Loucy (cell line): ENCODE measurements around the gene LRRC43.

Source experiments
- H2AFZ ChIP-seq: fragments of 200-600 bp; sonication (generic); 2 replicates; pipeline ENCODE4 v1.6.0; 2016; ENCODE audit warnings: antibody characterized with exemption, mild to moderate bottlenecking, low read length, moderate library complexity
- H3F3A ChIP-seq: fragments of 200-600 bp; 2 replicates; pipeline ENCODE4 v1.6.0; 2016; ENCODE audit warnings: antibody characterized with exemption, low read depth, mild to moderate bottlenecking
- H3K27me3 ChIP-seq: fragments of 200-600 bp; sonication (generic); 2 replicates; pipeline ENCODE4 v1.6.1; 2014; ENCODE audit warnings: low read length, mild to moderate bottlenecking; ENCODE audit not compliant: insufficient read depth, poor library complexity, severe bottlenecking
- H3K36me3 ChIP-seq: fragments of 200-600 bp; sonication (generic); 2 replicates; pipeline ENCODE4 v1.6.1; 2016; ENCODE audit warnings: low read length; ENCODE audit not compliant: insufficient read depth
- H3K4me1 ChIP-seq: fragments of 200-600 bp; sonication (generic); 2 replicates; pipeline ENCODE4 v1.5.1; 2014; ENCODE audit warnings: low read length, mild to moderate bottlenecking; ENCODE audit not compliant: insufficient read depth, poor library complexity, severe bottlenecking
- H3K4me2 ChIP-seq: fragments of 200-600 bp; sonication (generic); 2 replicates; pipeline ENCODE4 v1.6.0; 2014; ENCODE audit warnings: antibody characterized with exemption, low read length, low read depth, mild to moderate bottlenecking; ENCODE audit not compliant: poor library complexity, severe bottlenecking
- H3K4me3 ChIP-seq: fragments of 200-600 bp; sonication (generic); 2 replicates; pipeline ENCODE4 v1.5.1; 2014; ENCODE audit warnings: low read length, mild to moderate bottlenecking, mixed read lengths; ENCODE audit not compliant: poor library complexity, severe bottlenecking
- H3K79me2 ChIP-seq: fragments of 200-600 bp; sonication (generic); 2 replicates; pipeline ENCODE4 v1.6.1; 2014; ENCODE audit warnings: low read length; ENCODE audit not compliant: insufficient read depth
- H3K9ac ChIP-seq: fragments of 200-600 bp; sonication (generic); 2 replicates; pipeline ENCODE4 v1.6.0; 2014; ENCODE audit warnings: mild to moderate bottlenecking, low read depth, low read length, moderate library complexity; ENCODE audit not compliant: poor library complexity, severe bottlenecking
- H3K9me2 ChIP-seq: fragments of 200-600 bp; sonication (generic); replicated peaks from 2 replicates; pipeline ENCODE4 v1.6.1; 2016; ENCODE audit warnings: low read depth, low read length, mixed read lengths
- H3K9me3 ChIP-seq: fragments of 200-600 bp; sonication (generic); 2 replicates; pipeline ENCODE4 v1.6.1; 2014; ENCODE audit warnings: mild to moderate bottlenecking, antibody characterized with exemption, low read length, low read depth; ENCODE audit not compliant: insufficient read depth
- H4K20me1 ChIP-seq: fragments of 200-600 bp; sonication (generic); 2 replicates; pipeline ENCODE4 v1.6.0; 2014; ENCODE audit warnings: antibody characterized with exemption, low read length, mild to moderate bottlenecking; ENCODE audit not compliant: insufficient read depth, poor library complexity, severe bottlenecking
- CTCF ChIP-seq: fragments of 200-600 bp; sonication (generic); conservative IDR thresholded peaks from 2 replicates; pipeline ENCODE4 v1.5.1; 2014; ENCODE audit warnings: mild to moderate bottlenecking, antibody characterized with exemption, low read length
- EZH2phosphoT487 ChIP-seq: fragments of 200-600 bp; IDR thresholded peaks from 2 replicates; pipeline ENCODE4 v1.6.1; 2018; ENCODE audit warnings: antibody characterized with exemption, mild to moderate bottlenecking, moderate library complexity, borderline replicate concordance

LRRC43 gene

GRCh38 chr12:122235741-122236140, 52.8 kb downstream of the LRRC43 start:
- H3K4me1 ChIP-seq = no peaks in the 10 kb centered on the region
- peaks cover 32% of the 10 kb centered on the region; the same call in 1 of the 2 replicates for H3K36me3 ChIP-seq
- H3K9me2 ChIP-seq = no peaks in the 10 kb centered on the region
- no peaks in the 10 kb centered on the region for H4K20me1 ChIP-seq
- no peaks in the 10 kb centered on the region for H3K9me3 ChIP-seq
- no peak overlapping the region for H3K9ac ChIP-seq
- no peak overlapping the region for H2AFZ ChIP-seq
- H3F3A ChIP-seq = no peaks in the 10 kb centered on the region
- no peak overlapping the region for H3K4me3 ChIP-seq
- no peaks in the 10 kb centered on the region for H3K79me2 ChIP-seq
- H3K27me3 ChIP-seq = no peaks in the 10 kb centered on the region
- TF ChIP-seq EZH2phosphoT487 (no peak), CTCF (no peak)
- no peak overlapping the region for H3K4me2 ChIP-seq

GRCh38 chr12:122238861-122239260, 55.9 kb downstream of the LRRC43 start:
- TF ChIP-seq CTCF (no peak), EZH2phosphoT487 (no peak)
- H3K36me3 ChIP-seq = peaks cover 20% of the 10 kb centered on the region; the same call in 1 of the 2 replicates
- H3K27me3 ChIP-seq = no peaks in the 10 kb centered on the region
- H3K79me2 ChIP-seq = no peaks in the 10 kb centered on the region
- H2AFZ ChIP-seq = no peak overlapping the region
- H3F3A ChIP-seq = 0 out of 2 replicates have a peak, but pooled peaks cover 2% of the 10 kb centered on the region
- no peaks in the 10 kb centered on the region for H4K20me1 ChIP-seq
- H3K4me3 ChIP-seq = no peak overlapping the region
- no peaks in the 10 kb centered on the region for H3K9me3 ChIP-seq
- H3K9ac ChIP-seq = no peak overlapping the region
- peaks cover 5% of the 10 kb centered on the region for H3K4me1 ChIP-seq
- no peaks in the 10 kb centered on the region for H3K9me2 ChIP-seq
- no peak overlapping the region for H3K4me2 ChIP-seq

GRCh38 chr12:122243965-122244364, 61.0 kb downstream of the LRRC43 start:
- Histone ChIP-seq H3K9me3 (no peaks in the 10 kb centered on the region), H3K36me3 (peaks cover 8% of the 10 kb centered on the region; the same call in 1 of the 2 replicates), H3K27me3 (no peaks in the 10 kb centered on the region), H3K4me1 (peaks cover 18% of the 10 kb centered on the region), H3K9me2 (no peaks in the 10 kb centered on the region), H3K4me3 (peak overlapping the region; percentile 66), H3K9ac (peak overlapping the region; percentile 32), H4K20me1 (no peaks in the 10 kb centered on the region), H3K79me2 (no peaks in the 10 kb centered on the region), H3K4me2 (peak overlapping the region; percentile 77), H3F3A (peaks cover 3% of the 10 kb centered on the region; the same call in 1 of the 2 replicates), H2AFZ (no peak overlapping the region)
- TF ChIP-seq CTCF (no peak), EZH2phosphoT487 (no peak)
